Left renal cortex interstitium (tissue), 4 donors: Measurements from ENCODE around the gene TTC28. TPM values are rescaled to one million over a fixed set of nuclear protein-coding genes. Genes with fewer than 3 reads are reported as not detected.

ENCODE experiments used
- DNase-seq, 4 donors: peaks; one replicate each; pipeline ENCODE4 v3.0.0-alpha.2; 2013; ENCODE audit warnings: low read depth in 4 of 4, low spot score in 2 of 4, missing footprints in 1 of 4
- polyA plus RNA-seq, 4 donors: library from polyadenylated mRNA; unstranded; fragments of 120-200 nt; gene quantifications; one replicate each; pipeline ENCODE4 v1.2.1, GENCODE V29; 2013; ENCODE audit not compliant: insufficient read length in 4 of 4

TTC28 gene
- polyA plus RNA-seq, 4 donors, result 26.0 to 49.6 (median 35.9) TPM

DNA sequence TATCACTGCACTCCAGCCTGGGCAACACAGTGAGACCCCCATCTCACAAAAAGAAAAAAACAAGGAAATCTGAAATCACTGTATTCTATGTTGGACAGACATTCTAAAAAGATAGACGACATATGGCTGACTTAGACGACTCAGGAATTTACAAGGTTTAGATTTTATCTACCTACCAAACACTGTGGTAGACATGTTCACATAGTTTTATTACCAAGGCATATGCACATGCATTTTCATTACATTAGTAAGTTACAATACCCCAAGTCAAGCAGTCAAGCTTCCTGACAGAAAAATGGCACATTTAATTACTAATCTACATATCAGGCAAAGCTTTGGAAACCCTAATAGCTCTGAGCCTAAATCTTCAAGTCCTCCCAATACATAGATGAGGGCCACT lies 262.2 kb downstream of the TTC28 start:
- no peak for DNase-seq

DNA sequence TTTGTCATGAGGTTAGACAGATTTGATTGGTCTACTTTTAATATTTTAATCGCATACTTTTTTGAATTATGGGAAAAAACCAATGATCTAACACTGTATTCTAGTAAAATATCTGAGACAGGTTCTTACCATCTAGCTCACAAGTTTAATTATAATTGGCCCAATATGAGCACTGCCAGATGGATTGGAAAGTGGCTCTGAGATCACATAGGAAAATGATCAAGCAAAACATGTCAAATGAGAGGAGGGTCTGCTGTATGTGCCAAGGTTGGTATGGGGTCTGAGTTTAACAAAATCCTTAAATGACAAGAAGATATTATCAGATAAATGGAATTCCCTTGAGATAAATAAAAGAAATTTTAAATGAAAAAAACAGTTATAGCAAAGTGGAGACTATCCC lies 264.7 kb downstream of the TTC28 start:
- no peak for DNase-seq

DNA sequence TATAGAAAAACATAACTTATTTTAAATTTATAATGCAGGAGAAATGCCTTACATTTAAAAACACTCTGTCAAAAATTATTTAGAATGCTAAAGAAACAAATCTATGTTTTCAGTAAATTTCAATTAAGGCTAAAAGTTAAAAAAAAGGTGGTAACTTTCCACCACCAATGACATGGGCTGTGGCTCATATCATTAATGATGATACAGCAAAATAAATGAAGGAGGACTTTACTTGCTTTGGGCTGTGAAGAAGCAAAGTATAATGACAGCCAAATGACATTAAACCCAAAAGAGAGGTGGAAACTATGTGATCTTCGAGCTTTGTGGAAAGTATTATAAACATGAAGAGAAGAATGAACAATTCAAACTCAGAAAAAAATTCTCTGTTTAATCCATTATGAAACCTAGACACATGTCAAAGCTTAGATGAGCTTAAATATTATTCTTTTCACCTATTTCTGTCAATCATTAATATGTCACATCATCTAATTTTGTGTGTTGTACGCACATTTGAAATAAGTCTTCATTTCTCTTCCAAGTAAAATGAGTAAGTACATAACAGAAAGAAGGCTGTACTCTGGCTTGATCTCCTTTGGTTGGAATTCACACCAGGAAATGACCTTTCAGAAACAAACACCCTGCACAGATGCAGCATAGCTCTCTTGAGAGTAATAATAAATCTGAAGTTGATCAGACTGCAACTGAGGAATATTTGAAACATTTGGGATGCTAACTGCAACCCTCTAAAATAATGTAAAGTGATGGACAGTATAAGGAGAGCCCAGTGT lies 265.8 kb downstream of the TTC28 start:
- DNase-seq, result no peak

DNA sequence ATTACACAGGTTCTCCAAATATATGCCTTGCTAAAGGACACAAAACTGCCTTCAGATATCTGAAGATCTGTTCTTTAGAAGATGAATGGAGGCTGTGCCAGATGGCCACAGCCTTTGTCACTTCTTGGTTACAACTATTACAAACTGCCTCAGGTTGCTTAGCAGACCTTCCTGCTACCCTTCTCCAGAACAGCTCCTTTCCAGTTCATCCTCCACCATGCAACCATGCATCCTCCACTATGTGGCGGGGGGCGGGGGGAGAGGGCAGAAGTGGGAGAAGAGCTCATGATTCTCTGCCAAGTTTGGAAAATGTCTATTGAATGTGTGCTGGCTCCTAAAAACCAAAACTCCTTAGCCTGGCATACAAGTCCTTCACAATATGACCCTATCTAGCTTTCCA lies 267.5 kb downstream of the TTC28 start:
- DNase-seq, result no peak

DNA sequence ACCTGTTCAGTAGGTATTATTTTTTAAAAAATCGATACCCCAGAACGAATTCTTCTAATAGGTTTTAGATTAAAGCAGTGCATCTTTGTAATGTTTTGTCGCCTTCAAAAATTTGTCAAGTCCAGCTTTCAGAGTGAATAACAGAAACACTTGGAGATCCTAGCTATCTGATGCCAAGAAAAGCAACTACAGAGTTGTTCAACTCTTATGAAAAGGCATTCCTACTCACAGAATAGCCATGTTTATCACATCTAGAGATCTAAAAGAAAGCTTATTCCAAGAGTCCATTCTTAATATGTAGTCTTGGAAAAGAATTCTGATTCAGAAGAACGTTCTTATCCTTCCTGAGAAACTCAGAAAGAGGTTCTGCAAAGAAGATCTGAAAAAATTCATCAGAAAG lies 268.5 kb downstream of the TTC28 start:
- no peak for DNase-seq

DNA sequence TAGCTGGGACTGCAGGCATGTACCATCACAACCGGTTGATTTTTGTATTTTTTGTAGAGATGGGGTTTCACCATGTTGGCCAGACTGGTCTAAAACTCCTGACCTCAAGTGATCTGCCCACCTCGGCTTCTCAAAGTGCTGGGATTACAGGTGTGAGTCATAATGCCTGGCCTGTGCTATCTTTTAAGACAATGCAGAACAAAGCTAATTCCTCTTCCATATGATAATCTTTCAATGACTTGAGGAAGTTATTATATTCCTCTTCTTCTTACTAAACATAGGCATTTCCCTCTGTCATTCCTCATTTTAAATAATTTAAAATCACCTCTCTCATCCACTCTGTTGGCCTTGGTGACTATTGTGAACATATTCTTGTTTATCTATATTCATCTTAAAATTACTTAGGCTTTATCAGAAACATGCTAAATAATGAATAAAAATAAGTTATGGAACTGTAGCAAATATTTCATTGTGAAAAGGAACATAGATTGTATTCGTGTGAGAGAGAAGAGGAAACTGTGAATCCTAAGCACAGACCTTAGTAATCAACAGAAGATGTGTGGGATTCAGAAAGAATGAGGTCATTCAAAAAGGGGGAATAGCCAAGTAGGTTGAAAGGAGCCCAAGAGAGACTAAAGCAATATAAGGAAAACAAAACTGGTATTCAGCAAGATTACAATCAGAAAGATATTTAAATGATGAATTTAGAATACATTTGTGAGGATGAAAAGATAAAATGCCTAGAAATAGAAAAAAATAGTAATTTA lies 269.4 kb downstream of the TTC28 start:
- no peak for DNase-seq

DNA sequence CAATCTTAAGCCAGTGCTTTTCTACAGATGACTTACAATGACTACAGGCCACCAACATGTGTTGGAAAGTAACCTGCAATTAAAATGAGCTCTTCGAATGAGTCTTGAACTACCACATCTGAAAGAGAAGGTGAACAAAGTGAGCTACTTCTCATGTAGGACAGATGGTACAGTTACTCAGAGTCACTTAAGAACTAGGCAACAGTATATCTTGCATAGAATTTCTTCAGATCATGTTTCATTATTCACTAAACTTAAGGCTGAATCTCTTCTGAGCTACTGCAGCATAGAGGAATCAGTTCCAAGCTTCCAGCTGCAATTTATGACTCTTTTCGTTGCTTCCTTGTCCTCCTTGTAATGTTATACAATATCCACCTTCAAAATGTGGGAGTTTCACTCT lies 270.9 kb downstream of the TTC28 start:
- peak in 1 of 4 donors; percentile 52 for DNase-seq

DNA sequence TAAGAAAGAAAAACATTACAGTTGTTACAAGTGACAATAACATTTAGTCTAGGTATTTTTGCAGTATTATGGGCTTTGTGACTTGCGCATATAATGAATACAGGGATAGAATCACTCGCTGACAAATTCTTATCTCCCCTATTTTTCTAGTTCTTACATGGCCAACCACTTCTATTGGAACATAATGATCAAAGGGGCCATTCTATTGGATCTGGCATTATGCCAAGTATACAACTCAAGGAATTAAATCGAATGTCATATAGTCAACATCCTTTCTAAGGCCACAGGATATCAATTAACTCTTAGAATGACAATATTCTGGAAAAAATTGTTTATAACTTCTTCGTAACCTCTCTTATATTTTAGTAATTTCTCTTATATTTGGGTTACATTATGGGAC lies 272.0 kb downstream of the TTC28 start:
- no peak for DNase-seq

DNA sequence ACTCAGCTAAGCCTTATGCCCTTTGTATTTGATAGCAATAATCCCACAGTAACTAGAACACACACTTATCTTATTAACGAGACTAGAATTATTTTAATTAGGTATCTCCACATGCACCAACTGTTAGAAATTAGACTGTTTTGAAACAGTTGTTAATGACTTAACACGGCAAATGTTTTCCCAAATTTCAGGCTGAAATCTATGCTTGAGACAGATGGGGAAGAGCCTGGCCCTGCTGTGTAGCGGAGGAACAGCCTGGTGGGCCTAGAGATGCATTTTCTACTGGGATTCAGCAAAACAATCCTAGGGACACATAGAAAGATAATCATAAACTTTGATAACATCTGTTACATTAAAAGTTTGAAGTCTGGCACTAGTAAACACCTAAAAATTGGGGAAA lies 273.4 kb downstream of the TTC28 start:
- DNase-seq, result no peak

DNA sequence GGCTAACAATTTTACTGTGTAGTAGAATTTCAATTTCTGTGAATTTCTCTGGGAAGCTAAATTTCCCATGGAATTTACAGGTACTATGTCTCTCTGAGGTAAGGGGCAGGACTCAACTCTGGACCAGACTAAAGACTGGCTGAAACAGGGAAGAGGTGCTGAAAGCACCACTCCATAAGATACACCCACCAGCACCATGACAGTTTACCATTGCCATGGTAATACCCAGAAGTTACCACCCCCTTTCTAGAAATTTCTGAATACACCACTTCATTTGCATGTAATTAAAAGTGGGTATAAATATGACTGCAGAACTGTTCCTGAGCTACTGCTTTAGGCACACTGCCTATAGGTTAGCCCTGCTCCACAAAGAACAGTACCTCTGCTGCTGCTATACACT lies 274.1 kb downstream of the TTC28 start:
- DNase-seq, result no peak

DNA sequence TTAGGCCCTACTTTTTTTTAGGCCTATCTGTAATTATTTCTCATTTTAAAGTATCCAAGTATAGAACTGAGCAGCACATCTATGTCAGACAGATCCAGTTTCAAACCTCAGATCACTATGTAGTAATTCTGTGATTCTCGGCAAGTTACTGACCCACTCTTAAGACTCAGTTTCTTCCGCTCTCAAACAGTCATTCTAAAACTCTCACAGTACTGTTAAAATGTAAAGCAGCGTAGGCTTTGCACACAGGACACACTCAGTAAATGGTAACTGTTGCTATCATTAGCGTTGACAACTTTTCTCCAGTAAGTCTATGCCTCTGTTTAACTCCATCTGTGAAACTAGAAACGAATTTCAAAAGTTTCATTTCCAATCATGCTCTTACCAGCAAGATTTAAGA lies 277.1 kb downstream of the TTC28 start:
- DNase-seq, result no peak

DNA sequence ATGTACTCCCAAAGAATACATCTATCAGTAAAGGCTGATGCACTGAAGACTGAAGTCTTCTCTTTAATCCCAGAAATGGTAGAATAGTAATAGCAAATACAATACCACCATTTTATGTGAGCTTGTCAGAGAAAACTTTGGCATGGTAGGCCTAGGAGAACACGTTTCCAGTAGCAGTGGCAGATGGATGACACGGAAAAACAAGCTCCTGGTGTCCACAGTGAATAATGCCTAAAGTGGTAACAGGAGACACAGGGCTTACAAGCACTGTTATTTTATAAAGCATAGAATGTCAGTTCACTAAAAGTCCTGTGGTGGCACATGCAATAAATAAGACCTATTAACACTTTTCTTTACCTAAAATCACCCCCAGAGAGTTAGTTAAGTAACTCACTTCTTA lies 277.6 kb downstream of the TTC28 start:
- DNase-seq, result no peak

DNA sequence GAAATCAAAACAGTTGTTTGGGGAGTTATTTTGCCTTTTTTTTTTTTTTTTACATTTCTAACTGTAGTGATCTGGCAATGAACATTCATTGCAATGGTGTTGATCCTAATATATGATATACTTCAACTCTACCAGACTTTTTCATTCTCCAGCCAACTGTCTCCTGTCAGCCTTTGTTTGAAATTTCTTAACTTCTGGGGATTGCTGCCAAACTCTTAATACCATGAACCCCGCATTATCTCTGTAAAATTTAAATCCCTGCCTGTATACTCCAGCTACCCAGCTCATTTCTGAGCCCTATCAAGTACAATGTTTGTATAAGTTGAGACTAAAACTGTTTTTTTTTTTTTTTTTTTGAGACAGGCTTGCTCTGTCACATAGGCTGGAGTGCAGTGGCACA lies 280.7 kb downstream of the TTC28 start:
- DNase-seq, result no peak

DNA sequence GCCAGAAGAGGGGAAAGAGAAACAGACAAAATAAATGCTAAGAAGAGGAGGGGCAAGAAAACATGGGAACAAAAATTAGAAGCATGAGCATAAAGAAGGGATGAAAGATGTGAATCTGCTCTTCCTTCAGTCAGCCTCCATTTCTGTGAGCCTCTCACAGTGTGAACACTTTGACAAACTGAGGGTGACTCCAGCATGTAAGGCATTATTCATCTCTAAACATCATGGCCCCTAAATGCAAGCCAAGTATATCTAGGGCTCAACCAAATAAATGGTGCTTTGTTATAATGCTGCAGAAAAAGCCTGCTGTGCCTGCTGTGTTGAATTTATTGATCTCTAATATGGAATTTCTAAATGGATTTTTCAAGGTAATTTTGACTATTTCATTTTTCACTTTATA lies 281.3 kb downstream of the TTC28 start:
- DNase-seq, result no peak

DNA sequence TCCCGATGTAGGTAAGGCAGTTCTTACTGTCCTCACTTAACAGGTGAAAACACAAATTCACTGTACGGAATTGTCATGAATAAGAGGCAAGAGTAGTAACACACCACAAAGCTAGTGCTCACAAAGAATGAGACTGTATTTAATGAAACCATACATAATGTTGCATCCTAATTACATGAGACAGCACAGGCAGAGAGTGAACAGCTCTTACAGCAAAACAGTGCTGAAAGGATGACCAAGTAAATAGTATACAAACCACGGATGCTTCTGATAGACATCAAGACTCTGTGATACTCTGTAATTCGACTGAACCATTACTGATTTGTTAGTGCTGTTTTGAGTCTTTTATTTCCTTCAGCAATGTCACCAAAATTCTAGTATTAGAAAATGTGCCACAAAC lies 282.3 kb downstream of the TTC28 start:
- DNase-seq, result no peak

DNA sequence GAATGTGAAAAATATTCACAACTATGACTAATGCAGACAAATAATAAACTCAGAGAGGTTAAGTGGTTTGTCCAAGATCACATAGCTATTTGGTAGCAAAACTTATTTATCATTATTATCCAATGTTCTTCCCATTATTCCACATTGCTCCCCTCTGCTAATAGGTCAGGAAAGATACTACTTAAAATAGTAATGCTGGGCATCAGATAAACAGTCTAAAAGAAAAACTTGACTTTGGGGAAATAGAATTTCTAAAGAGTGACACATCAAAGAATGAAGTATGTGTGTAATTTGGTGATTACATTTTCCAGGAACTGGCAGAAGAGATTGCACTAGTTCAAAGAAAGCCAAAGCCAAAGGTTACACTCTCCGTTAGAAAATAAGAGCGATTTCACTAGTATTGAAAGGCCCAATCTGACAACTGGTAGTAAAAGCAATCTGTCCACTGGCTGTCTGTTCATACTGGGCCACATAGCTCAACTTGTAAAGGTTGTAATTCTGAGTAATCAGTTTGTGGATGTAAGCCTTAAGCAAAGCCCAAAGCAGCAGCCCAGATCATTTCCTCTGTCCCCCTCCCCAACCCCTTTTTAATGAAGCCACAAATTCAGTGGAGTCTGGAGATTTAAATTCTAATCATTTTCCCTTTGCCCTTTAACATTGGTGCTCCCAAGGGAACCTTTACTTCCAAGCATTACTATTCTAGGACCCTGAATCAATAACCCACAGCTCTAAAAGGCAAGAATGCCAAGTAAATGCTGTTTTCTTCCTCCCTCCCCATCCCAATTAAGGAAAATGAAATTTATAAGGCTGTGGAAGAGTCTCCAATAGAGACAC lies 283.5 kb downstream of the TTC28 start:
- no peak for DNase-seq

DNA sequence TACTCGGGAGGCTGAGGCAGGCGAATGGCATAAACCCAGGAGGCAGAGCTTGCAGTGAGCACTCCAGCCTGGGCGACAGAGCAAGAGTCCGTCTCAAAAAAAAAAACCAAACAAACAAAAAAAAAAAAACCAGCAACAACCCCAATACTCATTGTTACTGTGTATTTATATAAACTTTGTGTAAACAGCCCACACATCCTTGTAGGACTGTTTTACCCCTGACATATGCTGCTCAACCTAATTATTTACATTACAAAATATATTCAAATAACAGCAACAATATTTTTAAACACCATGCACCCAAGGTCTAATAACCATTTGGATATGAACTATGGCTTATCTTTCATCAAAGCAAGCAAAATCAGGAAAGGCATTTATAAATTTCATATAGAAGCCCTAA lies 284.1 kb downstream of the TTC28 start:
- no peak for DNase-seq

DNA sequence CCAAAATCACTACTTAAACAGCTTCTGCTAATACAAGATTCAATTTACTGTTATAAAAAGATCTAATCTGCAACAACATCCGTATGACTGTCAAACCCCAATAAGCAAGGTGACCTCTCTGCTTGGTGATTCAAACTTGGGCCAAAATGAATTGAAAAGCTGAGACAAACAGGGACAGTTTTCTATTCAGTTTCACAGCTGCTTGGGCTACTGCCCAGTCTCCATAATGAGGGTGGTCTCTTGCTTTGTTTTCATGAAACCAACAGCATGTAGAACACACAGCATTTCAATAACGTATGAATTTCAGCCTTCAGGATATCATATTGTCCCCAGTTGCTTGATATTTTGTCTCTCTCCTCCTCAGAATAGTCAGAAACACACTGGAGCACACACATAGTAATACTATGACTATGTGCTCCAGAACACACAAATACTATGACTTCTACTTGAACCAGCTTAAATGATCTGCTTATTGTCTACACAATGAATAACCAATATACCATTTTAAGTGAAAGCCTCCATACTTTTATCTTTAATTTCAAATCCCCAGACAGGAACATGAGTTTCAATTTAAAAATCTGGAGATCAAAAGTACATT lies 285.0 kb downstream of the TTC28 start:
- DNase-seq, result no peak

DNA sequence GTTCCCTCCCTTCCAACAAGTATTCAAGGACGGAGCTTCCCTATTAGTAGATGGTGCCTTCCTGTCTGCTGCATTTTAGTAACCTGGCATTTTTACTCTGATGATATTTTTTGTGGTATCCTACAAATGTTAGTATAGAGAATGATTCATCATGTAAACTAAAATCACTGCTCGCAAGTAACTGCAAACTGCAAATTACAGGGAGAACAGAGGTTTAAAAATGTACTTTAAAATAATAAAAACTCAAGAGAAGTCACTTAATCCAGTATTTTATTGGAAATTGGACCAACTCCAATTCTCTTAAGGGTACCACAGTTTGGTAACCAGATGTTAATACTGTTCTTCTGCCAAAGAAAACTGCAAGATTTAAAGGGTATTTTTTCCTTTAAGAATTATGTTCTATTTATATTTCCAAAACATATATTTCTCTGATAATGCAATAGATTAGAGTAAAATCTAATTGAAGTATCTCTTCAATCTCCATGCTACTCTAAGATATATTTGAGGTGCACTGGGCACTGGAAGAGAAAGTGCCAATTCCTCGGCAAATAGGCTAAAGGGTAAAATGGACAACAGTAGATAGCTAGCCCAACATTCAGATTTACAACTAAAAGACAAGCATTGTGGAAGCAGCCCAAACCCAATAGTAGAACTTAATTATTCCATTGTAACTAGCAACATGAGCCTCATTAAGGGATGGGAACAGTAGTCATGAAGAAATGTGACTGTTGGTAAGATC lies 298.0 kb downstream of the TTC28 start:
- DNase-seq, result no peak

DNA sequence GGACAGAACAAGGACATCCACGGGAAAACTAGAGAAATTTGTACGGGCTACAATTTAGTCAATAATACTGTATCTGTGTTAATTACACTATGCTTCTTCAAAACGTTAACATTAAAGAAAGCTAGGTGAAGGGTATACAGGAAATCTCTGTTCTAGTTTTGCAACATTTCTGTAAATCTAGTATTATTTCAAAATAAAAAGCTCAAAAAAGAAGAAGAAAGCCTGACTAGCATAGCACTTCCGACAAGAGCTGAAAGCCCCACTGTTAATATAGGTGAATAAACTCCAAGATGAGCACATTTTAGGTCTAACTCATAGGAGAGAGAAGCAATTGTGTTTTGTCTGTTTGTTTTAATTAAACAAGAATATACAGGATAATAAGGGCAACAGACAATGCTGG lies 299.7 kb downstream of the TTC28 start:
- no peak for DNase-seq
